Measurements from ENCODE around the gene CELSR1. TPM values are rescaled to one million over a fixed set of nuclear protein-coding genes. Genes with fewer than 3 reads are reported as not detected.
A peak's percentile ranks its signal among the peaks of the same experiment; 100 is the strongest.

CELSR1 gene
- total RNA-seq, 2 experiments from 2014 or later = 0.04 to 0.14 TPM

GRCh38 chr22:46367707-46368191 is 169.7 kb downstream of the CELSR1 start:
- peak; percentile 73 for DNase-seq
- Mint-ChIP-seq H3K36me3 (no peaks in the 10 kb centered on the region), H3K4me1 (peaks cover 19% of the 10 kb centered on the region), H3K4me3 (no peak overlapping the region), H3K9me3 (no peaks in the 10 kb centered on the region), H3K27me3 (peaks cover 13% of the 10 kb centered on the region), H3K27ac (no peak overlapping the region)

- Mint-ChIP-seq H3K4me1 (peaks cover 20% of the 10 kb centered on the region), H3K9me3 (no peaks in the 10 kb centered on the region), H3K36me3 (no peaks in the 10 kb centered on the region), H3K27me3 (peaks cover 12% of the 10 kb centered on the region), H3K4me3 (no peak overlapping the region), H3K27ac (no peak overlapping the region)
- no peak for DNase-seq
Observed at GRCh38 chr22:46366801-46367706, 170.4 kb downstream of the CELSR1 start.

GRCh38 chr22:46366327-46366731 is 171.1 kb downstream of the CELSR1 start:
- H3K4me1 Mint-ChIP-seq = peaks cover 17% of the 10 kb centered on the region
- DNase-seq = no peak
- no peak overlapping the region for H3K27ac Mint-ChIP-seq
- H3K9me3 Mint-ChIP-seq = no peaks in the 10 kb centered on the region
- peaks cover 6% of the 10 kb centered on the region for H3K27me3 Mint-ChIP-seq
- no peak overlapping the region for H3K4me3 Mint-ChIP-seq
- no peaks in the 10 kb centered on the region for H3K36me3 Mint-ChIP-seq

- Mint-ChIP-seq H3K27ac (no peak overlapping the region), H3K4me1 (peaks cover 8% of the 10 kb centered on the region), H3K9me3 (no peaks in the 10 kb centered on the region), H3K4me3 (no peak overlapping the region), H3K36me3 (peaks cover 1% of the 10 kb centered on the region), H3K27me3 (peaks cover 6% of the 10 kb centered on the region)
- no peak for DNase-seq
Observed at GRCh38 chr22:46365166-46365624, 172.2 kb downstream of the CELSR1 start.

- no peak overlapping the region for H3K4me3 Mint-ChIP-seq
Observed at GRCh38 chr22:46364341-46365165, 172.9 kb downstream of the CELSR1 start.

GRCh38 chr22:46363611-46364321 is 173.7 kb downstream of the CELSR1 start:
- Mint-ChIP-seq H3K27ac (no peak overlapping the region), H3K36me3 (peaks cover 16% of the 10 kb centered on the region), H3K4me1 (peaks cover 4% of the 10 kb centered on the region), H3K4me3 (no peak overlapping the region), H3K9me3 (no peaks in the 10 kb centered on the region), H3K27me3 (peaks cover 6% of the 10 kb centered on the region)
- no peak for DNase-seq

More at GRCh38 chr22:46364341-46365165, 172.9 kb downstream of the CELSR1 start:
- peaks cover 4% of the 10 kb centered on the region for H3K4me1 Mint-ChIP-seq
- DNase-seq = no peak
- H3K27ac Mint-ChIP-seq = no peak overlapping the region
- no peaks in the 10 kb centered on the region for H3K9me3 Mint-ChIP-seq
- peaks cover 8% of the 10 kb centered on the region for H3K36me3 Mint-ChIP-seq
- H3K27me3 Mint-ChIP-seq = peaks cover 6% of the 10 kb centered on the region

GRCh38 chr22:46362934-46363515 is 174.4 kb downstream of the CELSR1 start:
- DNase-seq = no peak
- Mint-ChIP-seq H3K36me3 (peaks cover 20% of the 10 kb centered on the region), H3K9me3 (no peaks in the 10 kb centered on the region), H3K4me3 (no peak overlapping the region), H3K27me3 (peaks cover 6% of the 10 kb centered on the region), H3K4me1 (peaks cover 4% of the 10 kb centered on the region), H3K27ac (no peak overlapping the region)

- H3K4me3 Mint-ChIP-seq = no peak overlapping the region
- H3K9me3 Mint-ChIP-seq = no peaks in the 10 kb centered on the region
- peaks cover 23% of the 10 kb centered on the region for H3K36me3 Mint-ChIP-seq
- H3K4me1 Mint-ChIP-seq = peaks cover 2% of the 10 kb centered on the region
- H3K27ac Mint-ChIP-seq = no peak overlapping the region
- DNase-seq = no peak
- H3K27me3 Mint-ChIP-seq = peaks cover 3% of the 10 kb centered on the region
Observed at GRCh38 chr22:46362203-46362933, 175.1 kb downstream of the CELSR1 start.

- no peaks in the 10 kb centered on the region for H3K9me3 Mint-ChIP-seq
- H3K4me1 Mint-ChIP-seq = peaks cover 2% of the 10 kb centered on the region
- no peak for DNase-seq
- H3K4me3 Mint-ChIP-seq = no peak overlapping the region
- peaks cover 3% of the 10 kb centered on the region for H3K27me3 Mint-ChIP-seq
- H3K36me3 Mint-ChIP-seq = peaks cover 23% of the 10 kb centered on the region
- no peak overlapping the region for H3K27ac Mint-ChIP-seq
Observed at GRCh38 chr22:46361826-46362202, 175.6 kb downstream of the CELSR1 start.

GRCh38 chr22:46360891-46361290 is 176.5 kb downstream of the CELSR1 start:
- H3K36me3 Mint-ChIP-seq = peaks cover 23% of the 10 kb centered on the region
- no peak overlapping the region for H3K27ac Mint-ChIP-seq
- no peak overlapping the region for H3K4me3 Mint-ChIP-seq
- peaks cover 3% of the 10 kb centered on the region for H3K27me3 Mint-ChIP-seq
- no peak for DNase-seq
- peaks cover 2% of the 10 kb centered on the region for H3K4me1 Mint-ChIP-seq
- no peaks in the 10 kb centered on the region for H3K9me3 Mint-ChIP-seq

GRCh38 chr22:46360097-46360496 is 177.3 kb downstream of the CELSR1 start:
- peaks cover 3% of the 10 kb centered on the region for H3K27me3 Mint-ChIP-seq
- H3K4me1 Mint-ChIP-seq = peaks cover 2% of the 10 kb centered on the region
- H3K9me3 Mint-ChIP-seq = no peaks in the 10 kb centered on the region
- H3K4me3 Mint-ChIP-seq = no peak overlapping the region
- DNase-seq = no peak
- peaks cover 26% of the 10 kb centered on the region for H3K36me3 Mint-ChIP-seq
- no peak overlapping the region for H3K27ac Mint-ChIP-seq

- DNase-seq = no peak
- Mint-ChIP-seq H3K27ac (no peak overlapping the region), H3K4me3 (no peak overlapping the region)
Observed at GRCh38 chr22:46359362-46359761, 178.1 kb downstream of the CELSR1 start.

GRCh38 chr22:46358766-46359165 is 178.7 kb downstream of the CELSR1 start:
- peaks cover 3% of the 10 kb centered on the region for H3K27me3 Mint-ChIP-seq
- no peak for DNase-seq
- H3K4me3 Mint-ChIP-seq = no peak overlapping the region
- peaks cover 26% of the 10 kb centered on the region for H3K36me3 Mint-ChIP-seq
- H3K9me3 Mint-ChIP-seq = no peaks in the 10 kb centered on the region
- no peak overlapping the region for H3K27ac Mint-ChIP-seq
- H3K4me1 Mint-ChIP-seq = peaks cover 2% of the 10 kb centered on the region

More at GRCh38 chr22:46359362-46359761, 178.1 kb downstream of the CELSR1 start:
- H3K9me3 Mint-ChIP-seq = no peaks in the 10 kb centered on the region
- peaks cover 3% of the 10 kb centered on the region for H3K27me3 Mint-ChIP-seq
- peaks cover 26% of the 10 kb centered on the region for H3K36me3 Mint-ChIP-seq
- H3K4me1 Mint-ChIP-seq = peaks cover 2% of the 10 kb centered on the region

All from activated naive CD8-positive, alpha-beta T cell treated with anti-CD3 and anti-CD28 coated beads for 36 hours (primary cell).